ENCODE results near the gene SLC25A44. TPM values are rescaled to one million over a fixed set of nuclear protein-coding genes. Genes with fewer than 3 reads are reported as not detected.
A peak's percentile ranks its signal among the peaks of the same experiment; 100 is the strongest.

Gene SLC25A44
- total RNA-seq, 1 donor from 2014 or later: 26.4 TPM

DNA sequence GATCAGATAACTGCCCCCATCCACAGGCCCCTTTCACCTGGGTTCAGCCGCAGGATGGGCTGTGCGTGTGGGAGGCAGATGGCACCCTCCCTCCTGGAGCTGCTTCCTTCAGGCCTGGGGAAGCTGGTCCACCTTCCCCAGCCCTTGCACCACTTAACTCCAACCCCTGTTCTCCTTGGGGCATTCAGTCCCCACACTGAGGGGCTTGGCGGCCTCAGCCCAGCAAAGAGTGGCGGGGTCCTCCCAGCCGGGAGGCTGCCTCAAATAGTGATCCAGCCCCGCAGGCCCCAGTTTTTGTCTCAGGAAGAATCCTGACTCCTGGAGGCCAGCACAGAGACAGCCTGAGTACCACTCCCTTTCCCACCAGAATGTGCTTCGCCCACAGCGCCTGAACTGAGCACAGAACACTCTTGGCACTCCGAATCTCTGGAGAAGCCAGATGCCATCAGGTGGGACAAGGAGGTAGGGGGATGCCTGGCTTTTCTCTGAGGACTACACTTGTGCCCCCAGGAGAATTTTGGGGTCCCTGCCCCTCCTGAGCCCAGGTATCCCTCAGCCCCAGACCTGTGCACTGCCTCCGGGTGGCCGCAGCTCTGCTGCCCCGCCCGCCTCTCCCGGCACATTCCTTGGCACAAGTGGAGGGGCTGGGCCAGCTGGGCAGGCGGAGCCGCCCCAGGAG is 53.0 kb downstream of the SLC25A44 start:
- ATAC-seq (ENCODE audit: low read depth) (no peak), DNase-seq (no peak)
- ChIA-PET CTCF (no interaction called here), POLR2A (interaction anchor here (1.1 kb wide), 1 partner anchor 36 kb away, joined by 3 read pairs; the partner anchor contains the start of gene SMG5)
- Mint-ChIP-seq H3K27me3 (no peaks in the 10 kb centered on the region), H3K4me3 (peak overlapping the region; percentile 35), H3K9me3 (no peaks in the 10 kb centered on the region), H3K36me3 (ENCODE audit: low read depth) (peaks cover 28% of the 10 kb centered on the region), H3K4me1 (peaks cover 17% of the 10 kb centered on the region), H3K27ac (no peak overlapping the region)
- intact Hi-C loops (cut with micrococcal nuclease): no loop called here
- TF ChIP-seq, protein P1, sequence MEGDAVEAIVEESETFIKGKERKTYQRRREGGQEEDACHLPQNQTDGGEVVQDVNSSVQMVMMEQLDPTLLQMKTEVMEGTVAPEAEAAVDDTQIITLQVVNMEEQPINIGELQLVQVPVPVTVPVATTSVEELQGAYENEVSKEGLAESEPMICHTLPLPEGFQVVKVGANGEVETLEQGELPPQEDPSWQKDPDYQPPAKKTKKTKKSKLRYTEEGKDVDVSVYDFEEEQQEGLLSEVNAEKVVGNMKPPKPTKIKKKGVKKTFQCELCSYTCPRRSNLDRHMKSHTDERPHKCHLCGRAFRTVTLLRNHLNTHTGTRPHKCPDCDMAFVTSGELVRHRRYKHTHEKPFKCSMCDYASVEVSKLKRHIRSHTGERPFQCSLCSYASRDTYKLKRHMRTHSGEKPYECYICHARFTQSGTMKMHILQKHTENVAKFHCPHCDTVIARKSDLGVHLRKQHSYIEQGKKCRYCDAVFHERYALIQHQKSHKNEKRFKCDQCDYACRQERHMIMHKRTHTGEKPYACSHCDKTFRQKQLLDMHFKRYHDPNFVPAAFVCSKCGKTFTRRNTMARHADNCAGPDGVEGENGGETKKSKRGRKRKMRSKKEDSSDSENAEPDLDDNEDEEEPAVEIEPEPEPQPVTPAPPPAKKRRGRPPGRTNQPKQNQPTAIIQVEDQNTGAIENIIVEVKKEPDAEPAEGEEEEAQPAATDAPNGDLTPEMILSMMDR (IDR thresholded peaks at IDR 0.05): no peak

DNA sequence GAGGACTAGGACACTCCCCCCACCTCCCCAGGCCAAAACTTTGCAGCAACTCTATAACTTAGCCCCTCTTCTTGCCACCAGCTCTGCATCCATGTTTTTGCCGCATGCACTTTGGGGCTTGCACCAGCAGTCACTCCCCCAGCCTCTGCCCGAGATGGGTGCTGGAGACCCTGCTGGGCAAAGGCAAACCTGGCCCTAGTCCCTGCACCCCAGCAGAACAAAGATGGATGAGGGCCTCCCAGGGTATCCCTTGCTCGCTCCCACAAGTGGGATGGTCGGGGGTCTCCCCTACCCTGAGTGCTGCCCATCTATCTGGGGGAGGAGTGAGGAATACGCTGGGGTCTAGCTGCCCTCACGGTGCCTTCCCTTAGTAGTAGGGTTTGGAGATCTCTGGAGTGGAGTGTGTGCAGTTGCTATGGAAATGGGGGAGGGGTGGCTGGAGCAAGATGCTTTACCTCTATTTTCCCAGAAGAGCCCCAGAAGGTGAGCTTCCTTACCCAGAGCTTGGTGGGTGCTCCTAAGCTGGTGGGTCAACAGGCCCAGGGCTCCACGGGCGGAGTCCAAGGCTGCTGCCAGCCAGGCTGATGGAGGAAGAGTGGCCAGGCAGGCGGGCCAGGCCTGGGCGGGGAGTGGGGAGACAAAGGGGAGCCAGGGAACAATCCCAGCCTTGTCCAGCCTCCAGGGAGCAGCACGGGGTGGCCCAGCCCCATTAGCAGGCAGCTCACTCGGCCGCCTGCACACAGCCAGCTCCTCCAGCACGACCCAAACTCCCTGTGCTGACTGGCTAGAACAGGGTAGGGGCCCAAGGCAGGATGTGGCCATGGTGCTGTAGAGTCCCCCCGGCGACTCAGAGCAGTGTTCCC is 53.8 kb downstream of the SLC25A44 start, which contains the start of gene PAQR6:
Gene PAQR6 (minus strand): TSS at position 597 of the 863 bp plus-strand sequence. CDS start 1,325 bp downstream, outside the sequence.
- intact Hi-C loops (cut with micrococcal nuclease): no loop called here
- POLR2A ChIA-PET: interaction anchor here (0.6 to 1.1 kb wide), 2 partner anchors 21 to 35 kb away, joined by 3 to 4 read pairs; partner anchors contain the start of gene SMG5
- Mint-ChIP-seq H3K27ac (no peak within 1 kb of the TSS), H3K4me3 (no peak within 1 kb of the TSS), H3K9me3 (no peaks in the 10 kb centered on the region), H3K36me3 (ENCODE audit: low read depth) (peaks cover 35% of the 10 kb centered on the region), H3K27me3 (no peaks in the 10 kb centered on the region), H3K4me1 (peaks cover 17% of the 10 kb centered on the region)
- no peak for DNase-seq
- CTCF ChIA-PET: no interaction called here
- TF ChIP-seq, protein P1 (IDR thresholded peaks at IDR 0.05): no peak
- no peak for ATAC-seq (ENCODE audit: low read depth)

DNA sequence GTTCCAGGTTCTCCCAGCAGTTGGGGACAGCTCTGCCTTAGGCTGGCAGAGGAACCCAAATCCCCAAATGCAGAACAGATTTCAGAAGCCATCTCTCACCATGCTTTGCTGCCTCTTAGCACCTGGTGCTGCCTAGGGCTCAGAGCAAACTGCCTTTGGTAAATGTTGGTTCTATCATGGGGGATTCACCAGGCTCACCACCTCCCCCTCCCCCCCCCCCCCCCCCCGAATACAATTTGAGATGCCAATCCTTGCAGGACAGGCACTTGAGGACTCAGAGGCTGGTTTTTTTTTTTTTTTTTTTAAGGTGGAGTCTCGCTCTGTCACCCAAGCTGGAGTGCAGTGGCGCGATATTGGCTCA is 54.4 kb downstream of the SLC25A44 start:
- ATAC-seq (ENCODE audit: low read depth) (no peak), DNase-seq (no peak)
- ChIA-PET POLR2A (interaction anchor here (0.6 to 1.1 kb wide), 2 partner anchors 35 to 197 kb away, joined by 3 read pairs; partner anchors contain the start of gene SMG5), CTCF (no interaction called here)
- H3K4me3 Mint-ChIP-seq: no peak overlapping the region
- no peaks in the 10 kb centered on the region for H3K27me3 Mint-ChIP-seq
- peaks cover 41% of the 10 kb centered on the region for H3K36me3 Mint-ChIP-seq (ENCODE audit: low read depth)
- TF ChIP-seq, protein P1 (IDR thresholded peaks at IDR 0.05): no peak
- H3K9me3 Mint-ChIP-seq: no peaks in the 10 kb centered on the region
- no peak overlapping the region for H3K27ac Mint-ChIP-seq
- H3K4me1 Mint-ChIP-seq: peaks cover 17% of the 10 kb centered on the region
- intact Hi-C loops (cut with micrococcal nuclease): no loop called here

DNA sequence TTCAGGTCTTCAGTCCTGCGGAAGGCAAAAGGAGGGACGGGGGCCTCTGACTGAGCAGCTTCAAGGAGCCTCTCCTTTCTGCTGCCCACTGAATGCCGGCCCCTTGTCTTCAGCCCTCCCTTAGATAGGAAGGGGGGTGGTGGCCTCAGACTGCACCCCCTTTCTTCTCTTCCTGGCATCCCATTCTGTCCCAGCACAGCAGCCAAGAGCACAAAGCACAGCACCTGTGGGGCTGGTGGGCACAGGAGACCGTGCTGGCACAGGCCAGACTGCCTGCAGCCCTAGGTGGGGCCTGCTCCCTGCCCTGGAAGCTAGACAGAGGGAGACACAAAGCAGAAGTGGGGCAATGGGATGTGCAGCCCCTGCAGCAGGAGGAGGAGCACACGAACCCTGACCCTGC is 55.7 kb downstream of the SLC25A44 start:
- Mint-ChIP-seq H3K27ac (no peak overlapping the region), H3K4me1 (peaks cover 16% of the 10 kb centered on the region), H3K27me3 (no peaks in the 10 kb centered on the region), H3K9me3 (no peaks in the 10 kb centered on the region), H3K36me3 (ENCODE audit: low read depth) (peaks cover 51% of the 10 kb centered on the region), H3K4me3 (no peak overlapping the region)
- ChIA-PET POLR2A (no interaction called here), CTCF (no interaction called here)
- intact Hi-C loops (cut with micrococcal nuclease): no loop called here
- no peak for ATAC-seq (ENCODE audit: low read depth)
- no peak for DNase-seq
- TF ChIP-seq, protein P1 (IDR thresholded peaks at IDR 0.05): no peak

DNA sequence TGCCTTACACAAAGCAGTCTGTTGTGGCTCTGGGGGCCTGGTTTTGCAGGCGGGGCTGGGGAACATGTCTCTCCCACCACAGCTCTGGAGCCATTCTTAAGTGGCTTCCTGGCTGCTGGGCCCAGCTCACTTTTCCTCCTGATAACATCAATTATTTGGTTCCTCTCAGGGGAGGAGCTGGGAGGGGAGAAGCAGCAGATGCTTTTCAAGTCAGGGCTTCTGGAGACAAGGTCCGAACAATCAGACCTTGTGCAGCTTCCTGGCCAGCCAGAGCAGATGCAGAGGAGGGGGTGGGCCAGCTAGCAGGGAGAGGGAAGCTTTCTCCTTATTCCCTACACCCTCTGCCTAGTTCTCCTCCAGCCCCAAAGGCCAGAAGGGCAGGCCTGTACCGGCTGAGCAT is 57.6 kb downstream of the SLC25A44 start:
- H3K36me3 Mint-ChIP-seq (ENCODE audit: low read depth): peaks cover 58% of the 10 kb centered on the region
- POLR2A ChIA-PET: no interaction called here
- H3K4me1 Mint-ChIP-seq: no peaks in the 10 kb centered on the region
- H3K27ac Mint-ChIP-seq: no peak overlapping the region
- no peaks in the 10 kb centered on the region for H3K9me3 Mint-ChIP-seq
- intact Hi-C loops (cut with micrococcal nuclease): no loop called here
- no peak for ATAC-seq (ENCODE audit: low read depth)
- no peak for DNase-seq
- no peaks in the 10 kb centered on the region for H3K27me3 Mint-ChIP-seq
- TF ChIP-seq, protein P1 (IDR thresholded peaks at IDR 0.05): no peak
- no peak overlapping the region for H3K4me3 Mint-ChIP-seq
- CTCF ChIA-PET: no interaction called here
